H1 (cell line): ENCODE results near the gene RNF157. TPM values are rescaled to one million over a fixed set of nuclear protein-coding genes. Genes with fewer than 3 reads are reported as not detected.

Experiments
- RAD21 ChIP-seq, 2 experiments: IDR thresholded peaks in 1 of 2; conservative IDR thresholded peaks in 1 of 2; 2 replicates each; pipeline ENCODE4 v1.6.1; 2011; ENCODE audit warnings: low read depth in 2 of 2, low read length in 2 of 2, improper control_type of control experiment in 1 of 2, inconsistent platforms in 1 of 2, mild to moderate bottlenecking in 1 of 2, moderate library complexity in 1 of 2
- polyA plus RNA-seq, 7 experiments: library from polyadenylated mRNA; depleted of rRNA in 3 of 7; stranded (reverse) in 5 of 7; unstranded in 2 of 7; fragments of >200 nt in 5 of 7; fragments of 200-250 nt in 2 of 7; gene quantifications; 1 replicate in 5 of 7; 2 replicates in 1 of 7; 4 replicates in 1 of 7; pipeline versions ENCODE4 v1.2.1 to v1.2.3, GENCODE V29; 2011 to 2013; ENCODE audit warnings: missing spikeins in 2 of 7, mixed read lengths in 2 of 7
- total RNA-seq: library from RNA; stranded (reverse); fragmentation: NEBNext Ultra II Directional; extraction: Animal tissue kit (Norgen Biotek cat#: 25700); gene quantifications from 2 replicates; pipeline ENCODE4 v1.2.1, GENCODE V29; 2021

Gene RNF157
- total and polyA plus RNA-seq, 2 of the 8 experiments (the other 6 are each of a cell fraction or from before 2014, with no cell fraction given) = 13.4 to 16.7 TPM

DNA sequence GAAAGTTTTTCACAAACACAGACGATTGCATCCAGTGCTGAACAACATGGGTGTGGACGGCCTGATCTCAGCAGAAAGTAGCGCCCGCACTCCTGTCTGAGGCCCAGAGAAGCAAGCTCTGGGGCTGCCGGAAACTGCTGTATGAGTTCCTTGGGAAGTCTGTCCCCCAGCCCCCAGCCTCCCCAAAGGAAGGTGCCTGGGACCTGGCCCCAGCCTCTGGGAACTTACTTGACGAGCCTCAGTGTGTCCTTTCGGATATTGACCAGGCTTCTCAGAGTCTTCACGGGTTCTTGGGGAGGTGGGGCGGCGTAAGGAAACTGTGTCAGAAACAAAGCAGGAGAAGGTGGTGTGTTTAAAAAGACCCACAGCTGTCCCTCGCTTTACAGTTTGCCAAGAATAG, 66.8 kb downstream of the RNF157 start (continued):
- no peak for TF ChIP-seq RAD21 (IDR thresholded peaks at IDR 0.05 in 1 of 2, conservative IDR thresholded peaks at IDR 0.05 in 1 of 2; ENCODE audit: low read depth in 2 of 2, low read length in 2 of 2)
